Heart left ventricle (tissue), 13 donors: ENCODE data around the gene CNTNAP5.

Source experiments
- POLR2A ChIP-seq, 2 donors: fragments of 450-650 bp; IDR thresholded peaks; one replicate each; pipeline ENCODE4 v1.6.1; 2017; ENCODE audit warnings: antibody characterized with exemption in 2 of 2, mild to moderate bottlenecking in 2 of 2, moderate library complexity in 2 of 2
- TF ChIP-seq, protein P1 (sequence below), 12 donors: fragments of 200-600 bp; sonication (generic) in 4 of 12; IDR thresholded peaks; one replicate each; pipeline versions ENCODE4 v1.5.0 to v1.8.0; 2018 to 2022; ENCODE audit warnings: antibody characterized with exemption in 12 of 12, mild to moderate bottlenecking in 5 of 12
- donor health status: ischemic (EF 13 %, LVEDD 7.1; RV severe dilation, severe dysfunction).
- donor health status: DM: no; HTN: yes; CAD: no.
- donor health status: DM: no; HTN: no; CAD: no.
- donor health status: ischemic (EF 25% LVEDD 6.9; RV normal size, moderate dysfunction).
- donor health status: ischemic (EF 25% LVEDD 5.7; RV mildly dilated, moderate dysfunction).
- donor health status: ischemic (EF 35%, LVEDD 5.7; RV mildly dilated, moderate dysfunction).
- donor health status: nonischemic (EF 11% LVEDD 7.7; RV severe dilation, severe dysfunction).
- donor health status: DM: yes; HTN: yes; CAD: no.
- donor health status: PGD.
- donor health status: ischemic (EF 29% LVEDD 5.4; RV normal size, mild dysfunction).
- donor health status: nonischemic (EF 23%, LVEDD 6.1; RV moderate dilation, normal function).

DNA sequence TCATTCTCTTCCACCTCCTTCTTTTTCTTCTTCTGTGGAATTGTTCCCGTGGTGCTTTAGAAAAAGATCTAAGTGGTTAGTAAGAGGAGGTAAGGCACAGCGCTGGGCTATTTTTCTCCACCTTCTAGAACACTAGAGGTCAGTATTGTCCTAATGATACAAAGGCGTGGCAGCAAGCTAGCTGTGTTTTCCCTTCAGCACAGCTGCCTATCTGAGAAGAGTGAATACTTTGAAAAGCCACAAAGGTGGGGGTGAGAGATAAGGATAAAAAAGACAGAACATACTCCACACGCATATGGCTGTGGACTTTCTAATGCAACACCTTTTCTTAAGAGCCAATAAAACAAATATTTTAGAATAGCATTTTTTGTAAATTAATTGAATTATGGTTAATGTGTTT lies 2.1 kb downstream of the CNTNAP5 start:
- TF ChIP-seq, protein P1, sequence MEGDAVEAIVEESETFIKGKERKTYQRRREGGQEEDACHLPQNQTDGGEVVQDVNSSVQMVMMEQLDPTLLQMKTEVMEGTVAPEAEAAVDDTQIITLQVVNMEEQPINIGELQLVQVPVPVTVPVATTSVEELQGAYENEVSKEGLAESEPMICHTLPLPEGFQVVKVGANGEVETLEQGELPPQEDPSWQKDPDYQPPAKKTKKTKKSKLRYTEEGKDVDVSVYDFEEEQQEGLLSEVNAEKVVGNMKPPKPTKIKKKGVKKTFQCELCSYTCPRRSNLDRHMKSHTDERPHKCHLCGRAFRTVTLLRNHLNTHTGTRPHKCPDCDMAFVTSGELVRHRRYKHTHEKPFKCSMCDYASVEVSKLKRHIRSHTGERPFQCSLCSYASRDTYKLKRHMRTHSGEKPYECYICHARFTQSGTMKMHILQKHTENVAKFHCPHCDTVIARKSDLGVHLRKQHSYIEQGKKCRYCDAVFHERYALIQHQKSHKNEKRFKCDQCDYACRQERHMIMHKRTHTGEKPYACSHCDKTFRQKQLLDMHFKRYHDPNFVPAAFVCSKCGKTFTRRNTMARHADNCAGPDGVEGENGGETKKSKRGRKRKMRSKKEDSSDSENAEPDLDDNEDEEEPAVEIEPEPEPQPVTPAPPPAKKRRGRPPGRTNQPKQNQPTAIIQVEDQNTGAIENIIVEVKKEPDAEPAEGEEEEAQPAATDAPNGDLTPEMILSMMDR (IDR thresholded peaks at IDR 0.05) = peak; percentile 39 to 68 (median 62)
- no peak for TF ChIP-seq POLR2A (IDR thresholded peaks at IDR 0.05)
